Gastroesophageal sphincter (tissue), 3 donors: ENCODE measurements around the gene C2orf78.

Source experiments
- CTCF ChIP-seq, 4 experiments: fragments of 200-600 bp in 2 of 4; fragments of 450-650 bp in 2 of 4; sonication (generic) in 1 of 4; IDR thresholded peaks; one replicate each; pipeline ENCODE4 v1.5.1; 2017 to 2019; ENCODE audit warnings: antibody characterized with exemption in 4 of 4, mild to moderate bottlenecking in 2 of 4, moderate library complexity in 2 of 4
- EP300 ChIP-seq: sonication (generic); formaldehyde crosslinking; IDR thresholded peaks from one replicate; pipeline ENCODE4 v1.6.1; 2017; ENCODE audit warnings: antibody characterized with exemption, mild to moderate bottlenecking
- POLR2AphosphoS5 ChIP-seq: sonication (generic); formaldehyde crosslinking; IDR thresholded peaks from one replicate; pipeline ENCODE4 v1.6.1; 2017; ENCODE audit warnings: antibody characterized with exemption

- TF ChIP-seq CTCF (IDR thresholded peaks at IDR 0.05) (no peak), EP300 (no peak), POLR2AphosphoS5 (no peak)
These were observed 11.2 kb upstream of the C2orf78 start for GRCh38 chr2:73772819-73773218.
